ENCODE results near the gene HIGD1A. TPM values are rescaled to one million over a fixed set of nuclear protein-coding genes. Genes with fewer than 3 reads are reported as not detected.
A peak's percentile ranks its signal among the peaks of the same experiment; 100 is the strongest.

Gene HIGD1A
- total RNA-seq, 1 donor from 2014 or later: 35.9 TPM

DNA sequence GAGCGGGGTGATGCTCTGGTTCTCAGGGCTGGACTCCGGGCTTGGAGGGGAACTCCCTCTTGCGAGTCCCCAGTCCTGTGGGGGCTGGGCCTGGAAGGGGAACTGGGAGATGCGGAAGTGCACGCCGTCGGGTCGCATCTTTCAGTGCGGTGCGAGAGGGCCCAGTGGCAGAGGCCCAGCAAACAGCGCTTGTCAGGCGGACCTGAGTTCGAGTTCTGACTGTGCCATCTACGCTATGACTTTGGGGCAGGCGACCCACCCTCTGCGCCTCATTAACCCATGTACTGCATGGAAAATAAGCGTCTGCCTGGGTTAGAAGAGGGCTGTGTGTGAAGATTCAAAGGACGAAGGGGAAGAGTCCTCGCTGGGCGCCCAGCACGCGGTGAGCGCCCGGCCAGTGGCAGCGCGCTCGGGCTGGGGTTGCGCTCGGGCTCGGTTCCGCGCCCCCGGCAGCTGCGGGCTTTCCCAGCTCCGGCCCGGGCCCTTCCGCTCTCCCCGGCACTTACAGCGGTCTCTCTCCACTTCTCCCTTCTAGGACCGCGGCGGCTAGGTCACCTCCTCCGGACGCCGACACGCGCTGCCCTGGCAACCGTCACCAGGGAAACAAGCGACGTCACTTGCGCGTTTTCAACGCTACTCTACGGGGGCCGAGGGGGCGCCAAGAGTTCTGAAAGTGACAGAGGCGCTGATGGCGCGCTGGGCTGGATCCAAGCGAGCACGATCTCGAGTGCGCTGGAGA, 31.5 kb downstream of the HIGD1A start, which contains the start of gene CCDC13:
Gene CCDC13, minus strand, starts transcription at position 584 of the 739 bp plus-strand sequence. CDS start 14,908 bp downstream, outside the sequence.
- peaks cover 13% of the 10 kb centered on the region for H3K4me1 Mint-ChIP-seq
- CTCF ChIA-PET: no interaction called here
- H3K27ac Mint-ChIP-seq: peak within 1 kb of the TSS; percentile 89
- intact Hi-C loops (cut with micrococcal nuclease): loop anchor here (1.0 to 10.0 kb wide), 9 partner anchors 28 to 922 kb away; partner anchors contain the start of genes ABHD5, HIGD1A, NKTR and SNRK
- peak; percentile 97 for DNase-seq
- TF ChIP-seq, protein P1, sequence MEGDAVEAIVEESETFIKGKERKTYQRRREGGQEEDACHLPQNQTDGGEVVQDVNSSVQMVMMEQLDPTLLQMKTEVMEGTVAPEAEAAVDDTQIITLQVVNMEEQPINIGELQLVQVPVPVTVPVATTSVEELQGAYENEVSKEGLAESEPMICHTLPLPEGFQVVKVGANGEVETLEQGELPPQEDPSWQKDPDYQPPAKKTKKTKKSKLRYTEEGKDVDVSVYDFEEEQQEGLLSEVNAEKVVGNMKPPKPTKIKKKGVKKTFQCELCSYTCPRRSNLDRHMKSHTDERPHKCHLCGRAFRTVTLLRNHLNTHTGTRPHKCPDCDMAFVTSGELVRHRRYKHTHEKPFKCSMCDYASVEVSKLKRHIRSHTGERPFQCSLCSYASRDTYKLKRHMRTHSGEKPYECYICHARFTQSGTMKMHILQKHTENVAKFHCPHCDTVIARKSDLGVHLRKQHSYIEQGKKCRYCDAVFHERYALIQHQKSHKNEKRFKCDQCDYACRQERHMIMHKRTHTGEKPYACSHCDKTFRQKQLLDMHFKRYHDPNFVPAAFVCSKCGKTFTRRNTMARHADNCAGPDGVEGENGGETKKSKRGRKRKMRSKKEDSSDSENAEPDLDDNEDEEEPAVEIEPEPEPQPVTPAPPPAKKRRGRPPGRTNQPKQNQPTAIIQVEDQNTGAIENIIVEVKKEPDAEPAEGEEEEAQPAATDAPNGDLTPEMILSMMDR (IDR thresholded peaks at IDR 0.05): no peak
- H3K36me3 Mint-ChIP-seq (ENCODE audit: low read depth): peaks cover 4% of the 10 kb centered on the region
- ATAC-seq (ENCODE audit: low read depth): peak; percentile 90
- POLR2A ChIA-PET: interaction anchor here (0.6 to 1.4 kb wide), 2 partner anchors 9 to 31 kb away, joined by 3 to 6 read pairs; partner anchors contain the start of gene HIGD1A
- H3K27me3 Mint-ChIP-seq: no peaks in the 10 kb centered on the region
- peak within 1 kb of the TSS; percentile 90 for H3K4me3 Mint-ChIP-seq
- H3K9me3 Mint-ChIP-seq: peaks cover 2% of the 10 kb centered on the region

DNA sequence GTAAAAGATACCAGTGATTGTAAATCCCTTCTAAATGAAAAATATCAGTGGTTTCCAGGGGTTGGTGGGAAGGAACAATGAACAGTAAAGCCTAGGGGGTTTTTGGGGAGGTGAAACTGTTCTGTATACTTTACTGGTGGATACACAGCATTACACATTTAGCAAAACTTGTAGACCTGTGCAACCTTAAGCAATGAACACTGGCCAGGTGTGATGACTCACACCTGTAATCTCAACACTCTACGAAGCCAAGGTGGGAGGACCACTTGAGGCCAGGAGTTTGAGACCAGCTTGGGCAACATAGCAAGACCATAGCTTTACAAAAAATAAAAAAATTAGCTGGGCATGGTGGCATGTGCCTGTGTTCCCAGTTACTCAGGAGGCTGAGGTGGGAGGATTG, 33.0 kb downstream of the HIGD1A start:
- ChIA-PET POLR2A (interaction anchor here (0.6 kb wide), 1 partner anchor 30 kb away, joined by 3 read pairs; no protein-coding TSS in a partner anchor), CTCF (no interaction called here)
- H3K27me3 Mint-ChIP-seq: no peaks in the 10 kb centered on the region
- DNase-seq (no peak), ATAC-seq (ENCODE audit: low read depth) (no peak)
- H3K36me3 Mint-ChIP-seq (ENCODE audit: low read depth): peaks cover 4% of the 10 kb centered on the region
- peaks cover 2% of the 10 kb centered on the region for H3K9me3 Mint-ChIP-seq
- TF ChIP-seq, protein P1 (IDR thresholded peaks at IDR 0.05): no peak
- H3K4me3 Mint-ChIP-seq: no peak overlapping the region
- intact Hi-C loops (cut with micrococcal nuclease): loop anchor here (10.0 kb wide), 1 partner anchor 924 kb away; the partner anchor contains the start of gene ABHD5
- H3K4me1 Mint-ChIP-seq: peaks cover 13% of the 10 kb centered on the region
- H3K27ac Mint-ChIP-seq: no peak overlapping the region

DNA sequence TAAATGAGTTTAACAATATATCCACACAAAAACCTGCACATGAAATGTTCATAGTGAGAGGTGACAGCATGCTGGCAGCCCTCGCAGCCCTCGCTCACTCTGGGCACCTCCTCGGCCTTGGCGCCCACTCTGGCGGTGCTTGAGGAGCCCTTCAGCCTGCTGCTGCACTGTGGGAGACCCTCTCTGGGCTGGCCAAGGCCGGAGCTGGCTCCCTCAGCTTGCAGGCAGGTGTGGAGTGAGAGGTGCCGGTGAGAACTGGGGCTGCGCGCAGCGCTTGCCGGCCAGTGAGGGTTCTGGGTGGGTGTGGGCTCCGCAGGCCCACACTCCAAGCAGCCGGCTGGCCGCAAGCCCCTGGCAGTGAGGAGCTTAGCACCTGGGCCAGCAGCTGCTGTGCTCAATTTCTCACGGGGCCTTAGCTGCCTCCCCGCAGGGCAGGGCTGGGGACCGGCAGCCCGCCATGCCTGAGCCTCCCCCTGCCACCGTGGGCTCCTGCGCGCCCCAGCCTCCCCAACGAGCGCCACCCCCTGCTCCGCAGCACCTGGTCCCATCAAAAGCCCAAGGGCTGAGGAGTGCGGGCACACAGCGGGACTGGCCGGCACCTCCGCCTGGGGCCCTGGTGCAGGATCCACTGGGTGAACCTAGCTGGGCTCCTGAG, 34.7 kb downstream of the HIGD1A start:
- peaks cover 2% of the 10 kb centered on the region for H3K9me3 Mint-ChIP-seq
- H3K27me3 Mint-ChIP-seq: no peaks in the 10 kb centered on the region
- intact Hi-C loops (cut with micrococcal nuclease): loop anchor here (10.0 kb wide), 1 partner anchor 925 kb away; the partner anchor contains the start of gene ABHD5
- ATAC-seq (ENCODE audit: low read depth) (no peak), DNase-seq (no peak)
- ChIA-PET CTCF (no interaction called here), POLR2A (no interaction called here)
- H3K27ac Mint-ChIP-seq: no peak overlapping the region
- peaks cover 4% of the 10 kb centered on the region for H3K36me3 Mint-ChIP-seq (ENCODE audit: low read depth)
- peaks cover 13% of the 10 kb centered on the region for H3K4me1 Mint-ChIP-seq
- TF ChIP-seq, protein P1 (IDR thresholded peaks at IDR 0.05): no peak
- H3K4me3 Mint-ChIP-seq: no peak overlapping the region

DNA sequence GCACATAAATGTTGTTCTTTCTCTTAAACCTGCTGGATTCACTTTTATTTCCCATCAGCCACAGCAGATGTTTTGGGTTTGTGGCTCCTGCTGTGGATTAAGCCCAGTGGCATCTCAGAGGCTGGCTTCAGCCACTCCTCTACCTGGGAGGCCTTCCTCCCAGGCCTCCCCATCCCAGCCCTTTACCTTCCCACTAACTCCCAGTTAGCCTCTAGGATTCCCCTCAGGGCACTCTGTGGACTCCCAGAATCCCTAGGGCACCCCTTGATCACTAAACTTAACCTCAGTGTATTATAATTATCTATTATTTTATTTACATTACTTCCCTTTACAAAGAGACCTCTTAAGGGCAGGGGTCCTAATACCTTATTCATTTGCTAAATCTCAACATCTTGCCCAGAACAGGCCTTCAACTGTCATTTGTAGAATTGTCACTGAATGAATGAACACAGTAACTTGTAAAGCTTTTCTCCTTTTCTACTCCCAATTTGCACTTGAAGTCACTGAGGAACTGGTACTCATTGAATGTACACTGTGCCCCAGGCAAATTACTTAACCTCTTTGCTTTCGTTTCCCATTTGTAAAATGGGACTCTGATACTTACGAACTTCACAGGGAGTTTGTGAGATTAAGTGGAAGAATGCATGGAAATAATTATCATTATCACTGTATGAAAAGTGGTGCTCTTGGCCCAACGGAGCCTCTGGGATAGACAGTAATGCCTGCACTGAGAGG, 39.6 kb downstream of the HIGD1A start:
- Mint-ChIP-seq H3K9me3 (no peaks in the 10 kb centered on the region), H3K27ac (no peak overlapping the region), H3K4me1 (no peaks in the 10 kb centered on the region), H3K27me3 (no peaks in the 10 kb centered on the region), H3K4me3 (no peak overlapping the region), H3K36me3 (ENCODE audit: low read depth) (no peaks in the 10 kb centered on the region)
- ChIA-PET POLR2A (no interaction called here), CTCF (no interaction called here)
- TF ChIP-seq, protein P1 (IDR thresholded peaks at IDR 0.05): no peak
- DNase-seq (no peak), ATAC-seq (ENCODE audit: low read depth) (no peak)
- intact Hi-C loops (cut with micrococcal nuclease): no loop called here
